Measurements from ENCODE around the gene LRRC72.

LRRC72 gene

DNA sequence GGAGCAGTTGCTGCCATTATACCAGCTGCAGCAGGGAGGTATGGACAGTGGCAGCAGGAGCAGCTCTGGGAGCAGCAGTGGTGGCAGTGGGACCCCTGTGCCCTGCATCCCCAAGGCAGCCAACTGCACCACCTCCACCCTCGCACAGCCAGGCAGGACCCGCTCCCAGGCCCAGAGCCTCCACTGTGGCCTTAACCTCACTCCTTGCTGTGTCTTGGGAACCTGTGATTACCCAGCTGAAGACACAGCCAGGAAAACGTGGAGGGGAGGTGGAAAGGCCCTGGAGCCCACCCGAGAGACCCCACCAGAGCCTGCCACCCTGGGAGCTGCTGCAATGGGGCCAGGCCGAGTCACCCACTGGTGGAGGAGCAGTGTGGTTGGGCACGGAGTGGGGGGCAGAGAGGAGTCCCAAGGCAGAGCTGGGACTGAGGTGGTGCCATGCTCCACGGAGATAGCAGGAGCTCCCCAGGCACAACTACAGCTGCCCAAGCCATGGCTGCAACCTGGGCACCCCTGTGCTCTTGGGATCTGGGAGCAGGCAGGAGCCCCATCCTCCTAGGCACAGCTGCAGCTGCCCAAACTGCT lies 20.4 kb downstream of the LRRC72 start:
- no peak for TF ChIP-seq GATA1 (IDR thresholded peaks at IDR 0.05; ENCODE audit: low read depth, low read length)
- no peak for TF ChIP-seq POLR2A (IDR thresholded peaks at IDR 0.05; ENCODE audit: low read length)
- DNase-seq = no peak

DNA sequence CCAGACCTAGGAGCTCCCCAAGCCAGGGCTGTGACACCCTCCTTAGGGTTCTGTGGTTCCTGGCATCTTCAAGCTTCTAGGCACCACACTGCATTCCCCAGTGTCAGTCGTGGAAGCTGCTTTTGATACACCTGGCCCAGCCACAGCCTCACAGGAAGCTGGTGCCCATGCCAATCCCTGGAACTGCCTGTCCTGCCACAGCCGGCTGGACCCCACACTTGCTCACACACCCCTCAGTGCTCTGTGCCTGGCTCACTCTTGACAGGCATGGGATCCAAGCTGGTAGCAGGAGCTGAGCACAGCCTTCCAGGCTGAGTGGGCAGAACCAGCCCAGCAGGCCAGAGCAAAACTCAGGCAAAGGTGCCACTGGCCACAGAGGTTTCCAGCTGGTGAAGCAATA lies 21.8 kb downstream of the LRRC72 start:
- DNase-seq = no peak
- TF ChIP-seq POLR2A (IDR thresholded peaks at IDR 0.05; ENCODE audit: low read length) = no peak
- TF ChIP-seq GATA1 (IDR thresholded peaks at IDR 0.05; ENCODE audit: low read depth, low read length) = no peak

DNA sequence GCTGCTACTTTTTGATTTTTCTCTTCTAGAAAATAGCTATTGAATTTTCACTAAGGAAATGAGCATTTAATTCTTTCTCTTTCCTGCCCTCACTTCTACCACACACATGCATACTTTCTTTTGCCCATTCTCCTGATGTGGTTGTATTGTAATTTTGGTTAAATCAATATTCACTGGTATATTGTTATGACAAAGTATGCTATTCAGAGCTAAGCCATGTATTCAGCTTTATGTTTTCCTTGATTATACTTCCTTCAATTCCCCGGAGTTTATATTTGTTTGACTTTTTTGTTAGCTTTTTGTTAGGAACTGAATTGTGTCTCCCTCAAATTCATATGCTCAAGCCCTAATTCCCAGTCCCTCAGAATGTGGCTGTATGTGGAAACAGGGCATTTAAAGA lies 24.0 kb downstream of the LRRC72 start:
- no peak for TF ChIP-seq GATA1 (IDR thresholded peaks at IDR 0.05; ENCODE audit: low read depth, low read length)
- no peak for TF ChIP-seq POLR2A (IDR thresholded peaks at IDR 0.05; ENCODE audit: low read length)
- DNase-seq = no peak

DNA sequence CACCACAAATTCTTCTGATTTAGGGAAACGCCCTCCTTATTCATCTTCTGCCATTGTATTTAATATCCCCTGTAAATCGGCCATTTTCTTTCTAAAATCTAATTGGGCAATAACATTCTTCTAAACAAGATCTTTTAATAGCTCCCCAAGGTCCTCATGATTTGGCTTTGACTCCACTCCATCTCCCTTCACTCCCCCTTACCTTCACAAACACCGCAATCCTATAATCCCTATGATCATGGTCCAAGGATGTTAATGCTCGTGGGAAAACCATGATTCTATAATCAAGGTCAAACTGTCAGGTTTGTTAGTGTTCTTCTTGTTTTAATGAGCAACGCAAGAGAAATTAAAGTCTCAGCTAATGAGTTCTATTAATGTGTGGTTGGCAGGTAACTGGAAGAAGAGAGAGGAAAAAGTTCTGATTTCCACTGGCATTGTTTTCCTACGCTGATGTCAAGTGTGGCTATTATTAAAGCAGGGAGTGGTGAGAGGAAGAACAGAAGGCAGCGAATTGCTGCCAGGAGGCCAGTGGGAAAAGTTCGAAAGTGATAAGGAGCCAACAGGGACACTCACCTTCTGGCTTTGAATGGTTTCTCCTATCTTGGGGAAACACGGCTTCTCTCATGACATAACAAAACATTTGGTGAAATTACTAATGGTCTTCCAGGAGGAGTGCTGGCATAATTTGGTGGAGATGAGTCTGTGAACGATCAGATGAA lies 28.1 kb downstream of the LRRC72 start:
- no peak for DNase-seq
- TF ChIP-seq POLR2A (IDR thresholded peaks at IDR 0.05; ENCODE audit: low read length) (no peak), GATA1 (IDR thresholded peaks at IDR 0.05; ENCODE audit: low read depth, low read length) (no peak)

DNA sequence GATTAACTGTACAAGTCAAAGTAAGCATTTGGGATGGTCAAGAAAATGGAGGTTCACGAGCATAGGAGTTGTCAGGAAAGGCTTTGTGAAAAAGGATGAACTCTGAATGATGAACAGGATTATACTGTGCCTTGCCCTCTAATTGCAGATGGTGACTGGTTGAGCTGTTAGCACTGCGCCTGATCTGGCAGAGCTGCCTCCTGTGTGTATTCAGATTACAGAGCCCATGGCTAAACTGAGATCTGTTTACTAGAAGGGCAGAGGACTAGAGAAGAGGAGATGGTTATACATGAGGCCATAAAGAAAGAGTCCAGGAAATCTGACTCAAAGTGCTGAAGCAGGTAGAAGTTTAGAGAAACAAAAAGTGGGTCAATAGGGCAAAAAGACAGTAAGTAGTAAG lies 29.7 kb downstream of the LRRC72 start:
- no peak for DNase-seq
- TF ChIP-seq POLR2A (IDR thresholded peaks at IDR 0.05; ENCODE audit: low read length) = no peak

DNA sequence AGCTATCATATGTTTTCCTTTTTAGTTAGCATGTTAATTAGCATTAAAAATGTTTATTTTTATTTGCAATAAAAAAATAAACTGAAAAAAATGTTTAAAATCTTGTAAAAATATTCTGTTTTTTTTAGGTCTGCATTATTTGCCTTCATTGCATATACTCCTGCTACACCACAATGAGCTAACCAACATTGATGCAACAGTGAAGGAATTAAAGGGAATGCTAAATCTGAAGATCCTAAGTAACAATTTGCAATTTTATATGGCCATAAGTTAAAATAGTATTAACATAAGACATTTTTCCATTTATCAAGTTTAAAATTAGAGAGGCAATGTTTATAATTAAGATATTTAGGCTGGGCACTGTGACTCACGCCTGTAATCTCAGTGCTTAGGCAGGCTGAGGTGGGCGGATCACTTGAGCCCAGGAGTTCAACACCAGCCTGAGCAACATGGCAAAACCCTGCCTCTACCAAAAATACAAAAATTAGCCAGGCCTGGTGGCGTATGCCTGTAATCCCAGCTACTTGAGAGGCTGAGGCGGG lies 32.2 kb downstream of the LRRC72 start:
- TF ChIP-seq POLR2A (IDR thresholded peaks at IDR 0.05; ENCODE audit: low read length) (no peak), GATA1 (IDR thresholded peaks at IDR 0.05; ENCODE audit: low read depth, low read length) (no peak)
- no peak for DNase-seq

DNA sequence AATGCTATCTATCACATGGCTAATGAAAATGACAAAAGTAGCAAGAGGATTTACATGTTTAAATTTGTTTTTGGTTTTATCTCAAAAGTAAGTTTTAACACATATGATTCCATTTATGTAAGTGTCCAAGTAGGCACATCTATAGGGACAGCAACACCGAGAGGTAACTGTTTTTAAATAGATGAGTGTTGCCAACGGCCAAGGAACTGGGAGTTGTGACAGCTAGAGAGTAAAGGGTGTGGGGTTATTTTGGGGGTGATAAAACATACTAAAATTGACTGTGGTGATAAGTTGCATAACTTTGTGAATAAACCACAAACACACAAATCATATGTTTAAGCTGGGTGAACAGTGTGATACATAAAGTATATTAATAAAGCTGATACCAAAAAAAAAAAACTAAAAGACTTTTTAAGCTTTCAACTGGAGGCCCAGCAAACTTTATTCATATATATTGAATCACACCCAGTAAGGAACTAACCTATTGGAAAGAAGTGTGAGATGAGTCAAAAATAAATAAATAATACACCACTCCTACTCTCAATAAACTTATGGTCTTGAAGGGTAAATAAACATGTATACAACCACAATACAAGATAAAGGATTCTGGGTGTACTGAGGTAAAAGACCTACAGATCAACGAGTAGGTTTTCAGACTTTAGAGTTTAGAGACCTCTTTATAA lies 33.0 kb downstream of the LRRC72 start:
- no peak for DNase-seq
- TF ChIP-seq GATA1 (IDR thresholded peaks at IDR 0.05; ENCODE audit: low read depth, low read length) = no peak
- TF ChIP-seq POLR2A (IDR thresholded peaks at IDR 0.05; ENCODE audit: low read length) = no peak

DNA sequence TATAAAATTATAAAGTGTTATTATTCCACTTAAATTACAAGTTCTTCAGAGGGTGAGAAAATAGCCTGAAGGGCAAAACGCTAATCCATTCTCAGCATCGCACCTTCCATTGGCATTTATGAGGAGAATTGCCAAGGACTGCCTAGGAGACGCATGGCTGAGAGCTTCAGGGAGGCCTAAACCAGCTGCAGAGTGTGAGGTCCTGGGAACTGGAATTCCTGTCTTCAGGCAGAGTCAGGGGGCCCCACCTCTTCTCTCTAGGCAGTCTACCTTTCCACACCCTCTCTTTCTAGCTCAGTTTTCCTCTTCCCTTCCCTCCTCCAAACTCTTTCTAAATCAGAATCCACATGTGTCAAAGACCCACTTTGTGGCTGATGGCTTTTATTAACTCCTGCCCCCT lies 35.3 kb downstream of the LRRC72 start:
- DNase-seq = no peak
- TF ChIP-seq POLR2A (IDR thresholded peaks at IDR 0.05; ENCODE audit: low read length) (no peak), GATA1 (IDR thresholded peaks at IDR 0.05; ENCODE audit: low read depth, low read length) (no peak)

DNA sequence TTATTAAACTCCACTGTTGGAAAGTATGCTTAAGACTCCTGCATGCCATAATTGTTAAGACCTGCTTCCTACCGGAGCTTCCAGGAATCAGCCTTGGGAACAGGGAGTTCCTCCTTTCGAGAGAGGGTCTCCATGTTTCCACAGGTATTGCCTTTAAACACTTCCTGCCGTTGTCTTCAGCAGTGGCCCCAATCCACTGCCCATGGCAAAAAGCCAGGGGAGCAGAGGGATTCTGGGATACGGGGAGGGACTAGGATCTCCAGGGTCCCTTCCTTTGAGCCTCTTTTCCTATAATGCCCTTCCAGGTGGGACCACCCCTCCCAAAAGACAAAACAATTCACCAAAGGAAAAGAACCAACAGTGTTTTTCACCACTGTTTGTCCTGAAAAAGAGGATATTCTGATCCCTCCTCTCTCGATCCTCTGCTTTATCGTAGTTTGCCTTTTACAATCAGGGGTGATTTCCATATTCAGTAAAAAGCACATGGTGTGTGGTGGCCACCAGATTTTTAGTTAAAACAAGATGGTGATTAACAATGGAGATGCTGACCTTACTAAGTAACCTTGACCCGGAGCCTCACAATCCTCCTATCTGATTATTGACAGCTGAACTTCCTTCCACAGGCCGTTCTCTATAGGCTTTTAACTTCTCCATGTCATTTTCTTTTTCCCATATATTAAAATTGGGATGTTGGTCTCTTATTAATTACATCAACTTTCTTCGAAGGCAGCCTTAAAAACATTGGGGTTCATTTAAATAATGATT lies 36.0 kb downstream of the LRRC72 start:
- TF ChIP-seq GATA1 (IDR thresholded peaks at IDR 0.05; ENCODE audit: low read depth, low read length) = no peak
- no peak for TF ChIP-seq POLR2A (IDR thresholded peaks at IDR 0.05; ENCODE audit: low read length)
- DNase-seq = no peak

DNA sequence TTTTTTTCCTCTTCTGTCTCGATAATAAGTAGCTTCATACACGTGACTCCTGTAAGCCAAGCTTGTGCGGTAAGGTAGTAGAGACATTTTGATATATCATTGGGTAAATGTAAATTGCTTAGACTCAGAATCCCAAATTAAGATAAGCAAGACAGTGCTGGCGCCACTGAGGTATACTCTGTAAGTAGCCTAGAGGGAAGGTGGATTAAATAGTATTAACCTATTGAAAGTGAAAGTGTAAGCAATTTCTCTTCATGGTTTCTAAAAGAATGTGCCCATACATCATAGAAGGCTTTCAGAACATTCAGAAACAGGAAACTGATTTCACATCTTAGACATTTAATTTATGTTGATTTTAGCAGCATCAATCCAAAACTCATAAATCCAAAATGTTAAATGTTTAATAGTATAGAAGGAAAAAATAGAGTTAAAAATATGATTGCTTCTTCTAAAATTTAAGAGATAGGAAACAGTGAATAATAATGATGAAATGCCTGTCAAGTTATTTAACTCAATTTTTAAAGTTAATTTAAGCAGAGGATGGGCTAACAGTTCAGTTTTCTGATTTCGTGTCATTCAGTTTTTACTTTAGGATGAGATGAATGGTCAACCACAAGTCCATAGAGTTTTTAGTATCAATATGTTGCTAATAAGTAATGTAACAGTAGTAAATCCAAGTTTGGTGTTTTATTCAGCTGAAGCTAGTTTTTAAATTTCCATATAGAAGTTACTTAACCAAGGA lies 36.8 kb downstream of the LRRC72 start:
- TF ChIP-seq GATA1 (IDR thresholded peaks at IDR 0.05; ENCODE audit: low read depth, low read length) (no peak), POLR2A (IDR thresholded peaks at IDR 0.05; ENCODE audit: low read length) (no peak)
- no peak for DNase-seq

DNA sequence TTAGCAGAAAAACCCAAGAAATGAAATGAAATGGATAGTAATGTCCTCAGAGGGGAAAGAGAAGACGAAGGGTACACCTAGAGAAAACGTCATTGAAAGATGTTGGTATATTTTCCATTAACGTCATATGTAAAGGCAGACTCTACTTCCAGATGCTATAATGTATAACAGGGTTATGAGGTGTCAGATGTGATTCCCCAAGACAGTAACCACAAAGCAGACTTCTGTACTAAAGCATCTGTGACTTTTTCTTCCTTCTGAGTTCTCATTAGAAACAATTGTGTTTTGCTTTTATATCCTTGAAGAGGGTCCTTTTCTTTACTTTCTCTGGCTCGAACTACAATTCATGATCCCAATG lies 37.4 kb downstream of the LRRC72 start:
- no peak for DNase-seq
- TF ChIP-seq POLR2A (IDR thresholded peaks at IDR 0.05; ENCODE audit: low read length) (no peak), GATA1 (IDR thresholded peaks at IDR 0.05; ENCODE audit: low read depth, low read length) (no peak)

DNA sequence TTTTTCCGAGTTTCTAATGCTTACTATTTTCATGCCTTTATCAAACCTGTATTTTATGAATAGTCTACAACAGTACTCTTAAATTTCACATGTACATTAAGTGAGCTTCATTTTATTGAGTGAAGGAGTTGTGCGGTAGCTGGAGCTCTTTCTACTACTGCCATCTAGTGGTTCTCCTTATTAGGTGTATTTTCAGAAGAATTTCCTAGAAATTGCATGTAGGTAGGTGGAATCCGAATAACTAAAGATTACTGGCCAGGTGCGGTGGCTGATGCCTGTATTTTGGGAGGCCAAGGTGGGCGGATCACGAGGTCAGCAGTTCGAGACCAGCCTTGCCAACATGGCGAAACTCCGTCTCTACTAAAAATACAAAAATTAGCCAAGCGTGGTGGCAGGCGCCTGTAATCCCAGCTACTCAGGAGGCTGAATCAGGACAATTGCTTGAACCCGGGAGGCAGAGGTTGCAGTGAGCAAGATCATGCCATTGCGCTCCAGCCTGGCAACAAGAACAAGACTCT lies 38.3 kb downstream of the LRRC72 start:
- TF ChIP-seq GATA1 (IDR thresholded peaks at IDR 0.05; ENCODE audit: low read depth, low read length) = no peak
- no peak for TF ChIP-seq POLR2A (IDR thresholded peaks at IDR 0.05; ENCODE audit: low read length)
- peak; percentile 51 to 70 for DNase-seq

DNA sequence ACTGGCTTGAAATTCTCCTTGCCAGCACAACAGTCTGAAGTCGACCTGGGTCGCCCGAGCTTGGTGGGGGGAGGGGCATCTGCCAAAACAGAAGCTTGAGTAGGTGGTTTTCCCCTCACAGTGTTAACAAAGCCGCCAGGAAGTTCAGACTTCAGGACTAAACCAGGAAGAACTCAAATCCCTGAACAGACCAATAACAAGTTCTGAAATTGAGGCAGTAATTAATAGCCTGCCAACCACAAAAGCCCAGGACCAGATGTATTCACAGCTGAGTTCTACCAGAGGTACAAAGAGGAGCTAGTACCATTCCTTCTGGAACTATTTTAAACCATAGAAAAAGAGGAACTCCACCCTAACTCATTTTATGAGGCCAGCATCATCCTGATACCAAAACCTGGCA lies 45.3 kb downstream of the LRRC72 start:
- no peak for DNase-seq
- TF ChIP-seq GATA1 (IDR thresholded peaks at IDR 0.05; ENCODE audit: low read depth, low read length) (no peak), POLR2A (IDR thresholded peaks at IDR 0.05; ENCODE audit: low read length) (no peak)

Measured in erythroblast (primary cell).